Measurements from ENCODE around the gene AP3D1.
"Not testable (repeated sequence)": the region's sequence is repeated elsewhere in the genome, so short reads cannot be mapped to it uniquely, and the experiment has no call there.

Gene AP3D1

GRCh38 chr19:2149980-2150793 is 1.2 kb downstream of the AP3D1 start:
- no peak for FAIRE-seq

DNA sequence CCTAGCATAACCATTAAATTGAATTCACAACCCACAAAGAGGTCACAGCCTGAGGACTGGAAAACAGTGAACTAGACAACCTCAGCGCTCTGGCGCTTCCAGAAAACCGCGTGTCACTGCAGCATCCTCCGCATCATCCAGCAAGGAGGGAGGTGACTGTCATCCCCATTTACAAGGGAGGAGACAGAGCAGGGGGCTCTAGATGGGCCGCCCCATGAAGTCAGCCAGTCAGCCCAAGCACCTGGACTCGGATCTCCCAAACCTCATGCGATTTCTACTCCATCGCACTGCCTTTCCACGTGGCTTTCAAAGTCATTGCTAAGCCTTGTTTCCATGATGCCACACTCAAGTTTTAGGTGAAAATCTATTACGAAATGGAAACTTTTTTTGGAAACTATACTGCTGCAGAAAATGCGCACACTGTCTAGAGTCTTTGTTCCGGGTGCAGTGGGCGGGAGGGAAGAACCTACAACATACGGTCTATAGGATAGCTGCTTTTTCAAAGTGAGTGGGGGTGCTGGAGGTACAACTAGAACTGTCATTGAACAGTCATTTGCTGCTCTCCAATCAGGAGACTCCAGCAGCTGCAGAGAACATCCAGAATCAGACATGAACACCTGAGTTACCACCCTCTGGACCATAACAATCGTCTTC is 2.8 kb downstream of the AP3D1 start:
- FAIRE-seq = no peak

DNA sequence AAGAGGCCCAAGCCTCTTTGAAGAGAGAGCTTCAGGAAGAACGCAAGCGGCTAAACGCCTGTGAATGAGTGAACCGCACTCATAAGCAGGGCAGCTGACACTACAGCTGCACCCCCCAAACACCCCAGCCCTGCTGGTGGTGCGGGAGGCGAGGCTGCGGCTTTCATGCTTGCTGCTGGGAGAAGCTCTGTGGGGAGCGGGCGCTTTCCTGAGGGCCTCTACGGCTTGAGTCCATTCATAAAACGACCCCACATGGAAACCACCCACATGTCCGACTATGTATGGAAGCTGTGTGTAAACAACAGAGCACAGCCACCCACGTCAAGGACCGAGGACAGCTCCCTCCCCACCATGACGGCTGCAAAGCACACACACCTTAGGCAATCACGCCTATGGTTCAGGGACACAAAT is 5.5 kb downstream of the AP3D1 start:
- FAIRE-seq = no peak

DNA sequence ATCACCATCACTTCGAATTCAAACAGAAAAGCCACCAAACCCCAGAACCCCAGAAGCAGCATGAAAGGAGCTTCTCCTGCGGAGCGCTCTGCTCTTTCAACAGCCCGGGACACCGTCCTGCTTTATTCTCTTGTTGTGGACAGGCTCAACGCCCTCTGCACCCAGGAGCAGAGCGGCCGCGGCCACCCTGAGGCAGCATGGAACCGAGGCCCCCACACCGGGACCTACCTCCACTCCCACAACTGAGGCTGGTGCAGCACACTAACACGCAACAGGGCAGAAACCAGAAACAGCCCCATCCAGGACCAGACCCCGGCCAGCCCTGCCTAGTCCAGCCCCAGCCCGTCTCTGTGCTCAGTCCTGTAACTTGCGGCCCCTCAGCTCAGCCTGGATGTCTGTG is 7.2 kb downstream of the AP3D1 start:
- FAIRE-seq = no peak

GRCh38 chr19:2142173-2142829 is 9.1 kb downstream of the AP3D1 start:
- FAIRE-seq = no peak

- no peak for FAIRE-seq
Measured at GRCh38 chr19:2140138-2140569, 11.2 kb downstream of the AP3D1 start.

GRCh38 chr19:2139385-2140137 is 11.8 kb downstream of the AP3D1 start:
- FAIRE-seq = no peak

DNA sequence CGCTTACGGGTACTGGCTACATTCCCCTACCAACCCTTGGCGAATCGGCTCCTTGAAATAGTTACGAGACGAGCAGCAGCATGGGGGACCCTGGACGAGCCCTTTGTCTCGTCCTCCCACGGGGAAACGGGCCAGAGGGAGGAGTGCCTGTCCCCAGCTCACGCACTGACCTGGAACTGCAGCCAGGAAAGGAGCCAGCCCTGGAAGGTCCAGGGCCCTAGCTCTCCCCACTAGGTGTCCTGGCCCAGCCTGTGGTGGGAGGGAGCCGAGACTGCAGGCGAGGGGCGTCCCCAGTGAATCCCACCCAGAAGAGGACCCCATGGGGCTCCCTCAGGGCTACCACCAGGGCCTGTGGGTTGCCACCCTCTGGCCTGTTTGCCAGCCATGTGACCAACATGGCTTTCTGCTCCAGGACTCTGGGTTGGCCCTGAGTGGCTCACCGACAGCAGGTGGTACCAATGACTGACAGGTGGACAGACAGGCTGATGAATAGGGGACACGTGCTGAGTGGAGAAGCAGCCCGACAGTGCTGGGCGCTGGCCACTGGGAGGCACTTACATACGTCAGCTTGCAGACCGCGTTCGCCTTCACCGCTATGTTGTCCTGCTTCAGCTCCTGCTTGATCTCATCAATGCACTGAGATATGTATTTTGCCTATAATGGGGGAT is 13.2 kb downstream of the AP3D1 start:
- no peak for FAIRE-seq

DNA sequence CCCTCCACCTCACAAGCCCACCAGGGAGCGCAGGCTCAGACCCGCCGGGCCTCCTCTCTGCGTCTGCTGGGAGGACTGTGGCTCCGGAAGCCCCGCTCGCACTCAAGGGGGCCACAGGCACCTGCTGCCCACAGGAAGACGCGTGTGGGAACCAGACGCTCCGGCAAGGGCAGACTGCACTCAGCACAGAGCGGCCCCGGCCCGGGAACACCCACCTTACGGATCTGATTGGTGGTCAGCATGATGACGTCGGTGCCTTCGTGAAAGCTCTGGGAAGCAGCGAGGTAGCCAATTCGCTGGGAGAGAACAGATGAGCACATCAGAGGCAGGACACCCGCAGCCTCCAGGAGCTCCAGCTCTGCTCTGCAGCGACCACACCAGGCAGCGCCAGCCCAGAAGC is 14.6 kb downstream of the AP3D1 start:
- no peak for FAIRE-seq

GRCh38 chr19:2135474-2136402 is 15.6 kb downstream of the AP3D1 start:
- no peak for FAIRE-seq

DNA sequence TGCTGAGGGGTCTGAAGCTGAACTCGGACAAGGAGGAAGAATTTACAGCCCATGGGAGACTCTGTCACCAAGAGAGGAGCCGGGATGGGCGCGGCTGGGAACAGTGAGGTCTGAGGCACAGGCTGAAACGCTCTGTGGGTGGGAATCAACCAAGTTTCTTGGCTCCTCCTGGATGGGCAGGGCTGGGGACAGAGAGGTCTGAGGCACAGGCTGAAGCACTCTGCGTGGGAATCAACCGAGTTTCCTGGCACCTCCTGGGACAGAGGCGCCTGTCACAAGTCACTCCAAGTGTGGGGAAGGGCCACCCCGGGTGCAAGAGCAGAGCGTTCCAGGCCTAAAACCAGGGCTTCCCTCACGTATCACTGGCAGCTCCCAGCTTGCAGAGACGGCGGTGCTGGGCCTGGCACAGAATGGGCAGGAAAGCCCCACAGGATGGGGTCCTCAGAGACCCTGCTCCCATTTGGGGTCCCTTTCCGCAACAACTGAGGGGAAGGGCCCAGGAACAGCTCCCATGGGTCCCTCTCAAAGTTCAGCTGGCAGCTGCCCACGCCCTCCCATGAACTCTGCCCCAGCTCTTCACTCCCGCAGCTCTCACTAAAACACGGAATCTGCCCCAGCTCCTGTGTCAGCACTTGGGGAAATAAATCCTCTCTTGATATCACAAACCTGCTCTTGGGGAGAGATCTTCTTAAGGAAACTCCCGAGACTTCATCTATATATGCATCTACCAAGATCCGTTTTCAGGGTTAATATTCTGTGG is 18.5 kb downstream of the AP3D1 start:
- no peak for FAIRE-seq

- no peak for FAIRE-seq
Measured at GRCh38 chr19:2132191-2132590, 19.2 kb downstream of the AP3D1 start.

DNA sequence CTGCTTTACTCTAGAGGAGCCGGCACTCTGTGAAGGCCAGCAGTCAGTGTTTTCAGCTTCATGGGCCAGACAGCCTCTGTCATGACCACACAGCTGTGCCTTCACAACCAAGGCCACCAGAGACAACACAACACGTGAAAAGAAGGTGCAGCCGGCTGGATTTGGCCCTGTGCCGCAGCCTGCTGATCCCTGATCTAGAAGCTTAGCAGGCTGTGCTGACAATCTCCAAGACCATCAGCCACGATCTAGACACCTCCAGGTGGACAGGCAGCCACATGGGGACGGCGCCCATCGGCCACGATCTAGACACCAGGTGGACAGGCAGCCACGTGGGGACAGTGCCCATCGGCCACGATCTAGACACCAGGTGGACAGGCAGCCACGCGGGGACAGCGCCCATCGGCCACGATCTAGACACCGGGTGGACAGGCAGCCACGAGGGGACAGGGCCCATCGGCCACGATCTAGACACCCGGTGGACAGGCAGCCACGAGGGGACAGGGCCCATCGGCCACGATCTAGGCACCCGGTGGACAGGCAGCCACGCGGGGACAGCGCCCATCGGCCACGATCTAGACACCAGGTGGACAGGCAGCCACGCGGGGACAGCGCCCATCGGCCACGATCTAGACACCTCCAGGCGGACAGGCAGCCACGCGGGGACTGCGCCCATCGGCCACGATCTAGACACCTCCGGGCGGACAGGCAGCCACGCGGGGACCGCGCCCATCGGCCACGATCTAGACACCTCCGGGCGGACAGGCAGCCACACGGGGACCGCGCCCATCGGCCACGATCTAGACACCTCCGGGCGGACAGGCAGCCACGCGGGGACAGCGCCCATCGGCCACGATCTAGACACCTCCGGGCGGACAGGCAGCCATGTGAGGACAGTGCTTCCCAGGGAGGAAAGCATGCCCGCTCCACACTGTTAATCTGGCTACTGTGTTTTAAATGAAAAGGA is 20.1 kb downstream of the AP3D1 start:
- FAIRE-seq = not testable (repeated sequence)

- no peak for FAIRE-seq
Measured at GRCh38 chr19:2129892-2130770, 21.2 kb downstream of the AP3D1 start.

DNA sequence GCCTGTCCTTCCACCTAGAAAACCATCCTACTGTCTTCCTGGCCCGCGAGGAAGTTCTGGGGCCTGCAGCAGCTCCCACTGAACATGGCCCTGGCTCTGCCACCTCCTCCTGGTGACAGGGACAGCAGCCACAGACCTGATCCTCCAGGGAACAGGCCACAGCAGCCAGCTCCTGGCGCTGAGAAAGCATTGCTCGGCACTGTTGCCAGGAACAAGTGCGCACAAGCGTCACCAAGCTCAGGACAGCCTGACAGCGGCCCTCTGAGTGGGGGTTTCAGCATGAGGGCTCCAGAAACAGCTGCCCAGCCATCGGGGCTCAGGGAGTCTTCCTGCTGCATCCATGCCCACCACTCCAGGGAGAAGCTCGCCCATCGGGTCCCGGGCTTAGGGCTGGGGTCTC is 21.9 kb downstream of the AP3D1 start:
- FAIRE-seq = no peak

DNA sequence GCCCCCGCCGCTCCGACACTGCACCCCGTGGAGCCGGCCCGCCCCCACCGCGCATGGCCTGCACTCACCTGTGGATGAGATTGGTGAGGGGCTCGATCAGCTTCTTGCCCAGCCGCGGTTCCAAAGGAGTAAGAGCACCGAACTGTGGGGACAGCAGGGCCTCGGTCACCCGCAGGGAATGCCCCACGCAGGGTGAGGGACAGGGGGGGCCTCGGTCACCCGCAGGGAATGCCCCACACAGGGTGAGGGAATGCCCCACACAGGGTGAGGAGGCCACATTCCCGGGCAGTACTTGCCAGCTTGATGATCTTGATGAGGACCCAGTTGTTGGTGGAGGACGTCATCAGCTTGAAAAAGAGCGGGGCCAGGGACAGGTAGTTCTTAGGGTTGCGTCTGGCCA is 22.3 kb downstream of the AP3D1 start:
- no peak for FAIRE-seq

DNA sequence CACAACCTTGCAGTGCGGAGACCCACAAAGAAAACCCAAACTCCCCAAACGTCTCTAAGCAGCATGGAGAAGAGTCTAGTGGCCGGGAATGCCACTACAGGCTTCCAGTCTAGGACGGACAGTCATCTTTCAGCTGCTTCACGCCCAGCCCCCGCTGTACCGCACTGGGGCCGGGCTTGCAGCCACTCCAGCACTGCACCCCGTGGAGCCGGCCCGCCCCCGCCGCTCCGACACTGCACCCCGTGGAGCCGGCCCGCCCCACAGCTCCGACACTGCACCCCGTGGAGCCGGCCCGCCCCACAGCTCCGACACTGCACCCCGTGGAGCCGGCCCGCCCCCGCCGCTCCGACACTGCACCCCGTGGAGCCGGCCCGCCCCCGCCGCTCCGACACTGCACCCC is 23.1 kb downstream of the AP3D1 start:
- not testable (repeated sequence) for FAIRE-seq

DNA sequence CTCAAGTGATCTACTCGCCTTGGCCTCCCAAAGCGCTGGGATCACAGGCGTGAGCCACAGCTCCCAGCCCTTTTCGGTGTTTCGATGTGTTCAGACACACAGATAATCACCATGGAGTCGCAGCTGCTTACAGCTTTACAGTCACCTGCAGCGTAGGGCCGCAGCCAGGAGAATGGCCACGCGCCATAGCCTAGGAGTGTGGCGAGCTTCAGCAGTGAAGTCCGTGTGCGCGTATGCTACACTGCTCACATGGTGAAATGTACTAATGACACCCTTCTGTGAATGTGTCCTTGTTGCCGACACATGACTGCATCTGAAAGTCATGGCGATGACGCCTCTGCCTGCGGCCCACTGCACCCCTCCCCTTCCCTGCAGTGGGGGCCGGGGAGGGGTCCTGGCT is 23.6 kb downstream of the AP3D1 start:
- FAIRE-seq = no peak

All from islet of Langerhans (tissue), 1 donor.